Activated CD4-positive, alpha-beta T cell treated with anti-CD3 and anti-CD28 coated beads for 1 hour (primary cell): ENCODE measurements around the gene ENKD1.

Experiments used
- DNase-seq: peaks from one replicate; pipeline ENCODE4 v3.0.0-alpha.2; 2020

ENKD1 gene

DNA sequence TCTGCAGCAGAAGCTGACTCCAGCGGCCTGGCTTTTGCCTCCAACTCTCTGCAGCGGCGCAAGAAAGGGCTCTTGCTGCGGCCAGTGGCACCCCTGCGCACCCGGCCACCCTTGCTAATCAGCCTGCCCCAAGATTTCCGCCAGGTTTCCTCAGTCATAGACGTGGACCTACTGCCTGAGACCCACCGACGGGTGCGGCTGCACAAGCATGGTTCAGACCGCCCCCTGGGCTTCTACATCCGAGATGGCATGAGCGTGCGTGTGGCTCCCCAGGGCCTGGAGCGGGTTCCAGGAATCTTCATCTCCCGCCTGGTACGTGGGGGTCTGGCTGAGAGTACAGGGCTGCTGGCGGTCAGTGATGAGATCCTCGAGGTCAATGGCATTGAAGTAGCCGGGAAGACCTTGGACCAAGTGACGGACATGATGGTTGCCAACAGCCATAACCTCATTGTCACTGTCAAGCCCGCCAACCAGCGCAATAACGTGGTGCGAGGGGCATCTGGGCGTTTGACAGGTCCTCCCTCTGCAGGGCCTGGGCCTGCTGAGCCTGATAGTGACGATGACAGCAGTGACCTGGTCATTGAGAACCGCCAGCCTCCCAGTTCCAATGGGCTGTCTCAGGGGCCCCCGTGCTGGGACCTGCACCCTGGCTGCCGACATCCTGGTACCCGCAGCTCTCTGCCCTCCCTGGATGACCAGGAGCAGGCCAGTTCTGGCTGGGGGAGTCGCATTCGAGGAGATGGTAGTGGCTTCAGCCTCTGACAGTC, 4.5 kb downstream of the ENKD1 start:
- no peak for DNase-seq

DNA sequence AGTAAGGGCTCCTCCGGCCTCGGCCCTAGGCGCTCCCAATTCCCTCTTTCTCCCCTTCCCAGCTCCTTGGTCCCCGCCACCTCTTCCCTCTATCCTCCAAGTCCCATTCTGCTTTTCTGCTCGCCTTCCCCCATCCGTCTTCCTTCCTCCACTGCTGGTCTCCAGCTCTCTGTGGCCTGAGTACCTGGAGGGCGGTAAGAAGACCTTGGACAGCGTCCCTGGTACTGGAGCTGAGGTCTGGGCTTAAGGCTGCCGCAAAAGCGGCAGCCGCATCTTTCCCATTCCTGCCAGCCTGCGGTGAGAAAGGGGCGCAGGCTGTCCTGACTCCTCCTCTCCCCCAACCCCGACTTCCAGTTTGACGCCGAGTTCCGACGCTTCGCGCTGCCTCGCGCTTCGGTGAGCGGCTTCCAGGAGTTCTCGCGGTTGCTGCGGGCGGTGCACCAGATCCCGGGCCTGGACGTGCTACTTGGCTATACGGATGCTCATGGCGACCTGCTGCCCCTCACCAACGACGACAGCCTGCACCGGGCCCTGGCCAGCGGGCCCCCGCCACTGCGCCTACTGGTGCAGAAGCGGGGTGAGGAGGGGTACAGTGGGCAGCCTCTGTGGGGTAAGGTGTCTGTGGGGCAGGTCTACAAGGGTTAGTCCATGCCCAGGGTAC, 5.3 kb downstream of the ENKD1 start:
- no peak for DNase-seq

DNA sequence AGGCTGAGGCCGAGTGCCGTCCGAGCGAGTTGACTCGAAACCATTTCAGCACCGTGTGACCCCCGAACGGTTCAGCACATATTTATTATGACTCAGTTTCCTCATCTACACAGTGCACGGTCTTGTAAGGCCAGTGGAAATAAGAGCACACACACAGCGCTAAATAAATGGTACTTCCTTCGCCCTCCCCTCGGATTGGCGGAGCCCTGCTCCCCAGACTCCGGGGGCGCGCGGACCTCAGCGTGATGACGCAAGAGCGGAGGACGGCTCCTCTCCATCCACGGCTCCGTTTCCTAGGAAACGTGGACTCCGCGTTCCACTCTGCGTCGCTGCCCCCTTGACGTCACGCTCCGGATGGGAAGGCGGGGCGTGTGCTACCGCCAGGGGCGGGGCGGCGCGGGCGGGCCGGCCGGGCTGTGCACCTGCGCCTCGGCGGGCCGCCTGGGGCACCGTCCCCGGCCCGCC, 6.0 kb downstream of the ENKD1 start, which contains the start of gene PARD6A:
TSS of gene PARD6A (plus strand) at position 397 of the 465 bp plus-strand sequence. CDS start 79 bp downstream, outside the sequence.
- peak; percentile 90 for DNase-seq

DNA sequence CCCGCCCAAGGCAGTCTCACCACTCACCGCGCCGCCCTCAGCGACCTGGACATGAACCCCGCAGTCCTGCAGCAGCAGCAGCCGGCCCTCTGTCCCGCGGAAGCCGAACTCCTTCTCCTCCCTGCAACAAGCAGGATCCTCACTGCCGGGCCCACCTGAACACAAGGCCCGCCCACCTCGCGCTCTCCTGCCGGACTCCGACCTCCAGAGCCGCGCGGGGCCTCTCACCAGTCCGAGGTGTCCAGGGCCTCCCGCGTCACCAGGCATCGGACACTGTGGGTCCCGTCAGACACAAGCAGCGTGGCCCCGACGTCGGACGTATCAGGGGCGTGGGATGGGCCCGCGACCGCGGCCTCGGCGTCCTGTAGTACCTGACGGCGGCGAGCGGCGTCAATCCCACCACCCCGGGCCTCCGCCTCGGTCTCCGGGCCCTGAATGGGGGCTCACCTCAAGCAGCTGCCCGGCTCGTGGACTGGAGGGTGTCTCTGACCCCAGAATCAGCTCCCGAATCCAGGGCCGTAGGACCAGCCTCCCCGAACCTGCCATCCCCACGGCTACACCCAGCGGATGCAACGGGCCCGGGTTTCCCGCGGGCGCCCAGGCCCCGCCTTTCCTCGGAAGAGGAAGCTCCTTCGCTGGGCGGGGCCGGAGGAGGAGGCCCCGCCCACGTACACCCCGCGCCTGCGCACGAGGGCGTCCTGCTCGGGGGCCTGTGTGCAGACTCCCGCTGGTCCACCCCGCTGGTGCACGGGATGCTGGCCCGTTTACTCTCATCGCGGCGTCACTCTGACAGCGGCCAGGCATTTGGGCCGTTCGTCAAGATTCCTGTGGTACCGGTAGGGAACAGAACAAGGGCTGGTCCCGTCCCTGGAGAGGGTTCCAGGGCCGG, 6.6 kb downstream of the ENKD1 start, which contains the start of gene ACD:
TSS of gene ACD (minus strand) at position 586 of the 889 bp plus-strand sequence. CDS start at position 546, 40 bp downstream.
- DNase-seq: peak; percentile 87

DNA sequence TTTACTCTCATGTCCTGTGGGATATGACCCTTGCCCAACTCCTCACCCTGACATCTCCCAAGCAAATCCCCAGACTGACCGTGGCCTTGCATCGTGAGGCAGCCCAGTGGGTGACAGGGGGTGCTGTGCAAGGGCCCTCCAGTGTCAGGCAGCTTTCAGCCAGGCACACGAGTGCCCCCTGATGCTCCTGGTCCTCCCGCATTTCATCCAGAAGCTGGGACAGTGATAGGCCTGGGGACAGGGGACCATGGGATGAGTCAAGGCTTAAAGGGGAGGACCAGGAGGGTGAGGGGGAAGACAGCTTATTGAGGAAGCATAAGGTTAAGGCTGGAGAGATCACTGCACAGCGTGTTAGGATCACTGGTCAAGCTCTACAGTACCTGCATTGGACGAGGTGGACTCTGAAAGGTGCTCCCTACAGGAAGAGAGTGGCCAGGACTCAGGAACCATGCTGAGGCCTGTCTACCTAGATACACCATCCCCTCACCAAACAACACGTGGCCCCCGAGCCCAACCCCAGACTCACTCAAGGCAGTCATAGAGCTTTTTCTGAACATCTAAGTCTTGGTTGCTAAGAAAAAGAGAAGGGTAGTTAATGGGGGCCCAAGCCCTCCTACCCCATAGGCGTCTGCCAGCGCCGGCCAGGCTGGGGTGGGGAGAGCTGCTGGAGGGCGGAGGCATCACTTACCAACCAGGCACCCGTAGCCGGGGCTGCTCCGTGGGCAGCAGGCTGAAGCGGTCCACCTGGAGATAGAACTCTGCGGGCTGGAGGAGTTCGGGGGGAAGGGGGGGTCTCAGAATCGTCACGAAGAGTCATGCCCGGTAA, 7.5 kb downstream of the ENKD1 start:
- DNase-seq: no peak

DNA sequence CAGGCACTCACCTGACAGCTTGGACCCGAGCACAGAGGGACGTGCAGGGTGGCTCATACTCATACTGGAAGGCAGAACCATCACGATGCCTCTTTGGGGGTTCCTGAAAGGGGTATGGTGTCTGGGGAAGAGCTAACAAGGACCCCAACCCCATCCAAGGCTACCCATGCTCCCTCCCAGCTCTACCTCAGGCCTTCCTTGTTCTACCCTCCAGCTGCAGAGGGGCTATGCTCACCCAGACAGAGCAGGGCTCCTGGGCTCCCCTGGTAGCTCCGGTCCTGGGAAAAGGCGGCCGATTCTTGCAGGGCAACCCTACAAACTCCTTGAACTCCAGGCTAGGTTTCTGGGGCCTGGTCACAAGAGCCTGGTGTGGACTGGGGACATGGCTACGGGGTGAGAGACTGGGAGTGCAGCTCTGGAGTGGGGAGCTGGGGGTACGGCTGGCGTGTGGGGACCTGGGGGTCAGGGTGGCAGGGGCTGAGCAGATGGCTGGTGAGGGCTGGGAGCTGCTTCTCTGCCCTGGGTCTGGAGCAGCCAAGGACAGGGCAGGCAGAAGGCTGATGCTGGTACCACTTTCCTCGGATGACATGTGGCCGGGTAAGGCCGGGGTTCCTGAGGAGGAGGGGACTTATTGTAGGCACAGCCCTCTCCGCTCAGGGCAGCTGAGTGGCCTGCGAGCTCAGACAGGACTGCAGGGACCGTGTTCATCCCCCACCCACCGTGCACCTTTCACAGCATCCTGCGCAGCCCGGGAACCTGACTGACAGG, 8.6 kb downstream of the ENKD1 start:
- no peak for DNase-seq

DNA sequence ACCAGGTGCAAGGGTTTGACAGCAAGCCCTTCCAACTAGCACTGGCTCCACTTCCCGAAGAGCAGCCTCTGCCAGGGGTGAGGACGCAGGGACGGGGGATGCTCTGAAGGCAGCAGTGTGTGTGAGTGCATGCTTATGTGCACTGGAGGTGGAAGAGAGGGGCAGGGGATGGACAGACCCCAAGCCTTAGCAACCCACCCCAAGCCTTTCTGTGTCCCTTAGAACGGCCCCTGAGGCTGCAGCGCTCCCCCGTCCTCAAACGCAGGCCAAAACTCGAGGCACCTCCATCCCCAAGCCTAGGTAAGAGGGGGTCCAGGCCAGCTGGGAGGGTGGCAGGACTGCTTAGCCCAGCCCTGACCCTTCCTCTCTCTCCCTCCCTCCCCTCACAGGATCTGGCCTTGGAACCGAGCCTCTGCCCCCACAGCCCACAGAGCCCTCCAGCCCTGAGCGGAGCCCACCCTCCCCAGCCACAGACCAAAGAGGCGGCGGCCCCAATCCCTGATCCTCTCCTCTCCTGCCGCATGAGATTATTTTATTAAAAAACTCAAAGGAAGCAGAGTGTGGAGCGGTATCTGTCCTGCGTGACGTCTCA, 9.4 kb downstream of the ENKD1 start:
- DNase-seq: no peak

DNA sequence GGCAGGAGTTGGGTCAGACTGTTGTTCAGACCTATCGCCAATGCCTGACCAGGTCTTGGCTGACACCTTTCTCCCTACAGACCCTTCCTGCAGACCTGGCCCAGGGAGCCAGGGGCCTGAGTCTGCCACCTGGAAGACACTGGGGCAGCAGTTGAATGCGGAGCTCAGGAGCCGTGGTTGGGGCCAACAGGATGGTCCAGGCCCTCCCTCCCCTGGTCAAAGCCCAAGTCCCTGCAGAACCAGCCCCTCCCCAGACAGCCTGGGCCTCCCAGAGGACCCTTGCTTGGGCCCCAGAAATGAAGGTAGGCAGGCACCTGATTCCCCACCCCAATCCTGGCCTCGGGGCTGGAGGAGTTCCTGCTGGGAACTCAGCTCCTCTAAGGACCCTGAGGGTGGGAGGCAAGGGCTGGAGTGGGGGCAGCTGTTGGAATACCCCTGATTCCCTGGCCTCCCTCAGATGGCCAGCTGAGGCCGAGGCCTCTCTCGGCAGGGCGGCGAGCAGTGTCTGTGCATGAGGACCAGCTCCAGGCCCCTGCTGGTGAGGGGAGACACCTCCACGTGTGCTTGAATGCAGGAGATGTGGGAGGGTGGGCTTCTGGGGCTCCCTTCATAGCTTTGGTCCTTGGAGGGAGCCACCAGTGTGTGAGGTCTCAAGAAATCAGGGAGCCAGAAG, 10.1 kb downstream of the ENKD1 start:
- no peak for DNase-seq

DNA sequence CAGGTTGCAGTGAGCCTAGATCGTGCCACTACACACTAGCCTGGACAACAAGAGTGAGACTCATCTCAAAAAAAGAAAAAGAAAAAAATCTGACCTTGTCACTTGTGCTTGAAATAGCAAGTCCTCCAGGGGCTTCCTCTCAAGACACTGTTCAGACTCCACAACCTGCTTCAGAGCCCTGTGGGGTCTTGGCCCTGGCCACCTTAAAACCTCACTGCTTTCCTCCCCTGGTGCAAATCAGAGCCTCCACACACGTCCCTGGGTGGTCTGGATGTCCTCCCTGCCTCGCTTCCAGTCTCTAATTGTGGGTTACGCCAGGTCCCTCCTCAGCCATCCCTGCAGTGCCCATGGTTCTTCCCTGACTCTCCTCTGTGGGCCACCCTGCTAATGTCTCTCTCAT, 11.2 kb downstream of the ENKD1 start:
- DNase-seq: no peak

DNA sequence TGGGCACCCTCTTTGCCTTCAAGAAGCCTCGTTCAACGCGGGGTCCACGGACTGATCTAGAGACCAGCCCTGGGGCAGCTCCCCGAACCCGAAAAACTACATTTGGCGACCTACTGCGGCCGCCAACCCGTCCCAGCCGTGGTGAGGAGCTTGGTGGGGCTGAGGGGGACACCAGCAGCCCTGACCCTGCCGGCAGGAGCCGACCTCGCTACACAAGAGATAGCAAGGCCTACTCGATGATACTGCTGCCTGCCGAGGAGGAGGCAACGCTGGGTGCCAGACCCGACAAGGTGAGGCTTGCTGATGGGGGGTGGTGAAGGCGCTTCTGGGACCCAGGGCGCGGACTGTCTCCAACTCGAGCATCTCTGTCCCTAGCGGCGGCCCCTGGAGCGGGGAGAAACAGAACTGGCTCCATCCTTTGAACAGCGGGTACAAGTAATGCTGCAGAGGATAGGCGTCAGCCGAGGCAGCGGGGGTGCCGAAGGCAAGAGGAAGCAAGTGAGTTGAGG, 12.1 kb downstream of the ENKD1 start:
- no peak for DNase-seq

DNA sequence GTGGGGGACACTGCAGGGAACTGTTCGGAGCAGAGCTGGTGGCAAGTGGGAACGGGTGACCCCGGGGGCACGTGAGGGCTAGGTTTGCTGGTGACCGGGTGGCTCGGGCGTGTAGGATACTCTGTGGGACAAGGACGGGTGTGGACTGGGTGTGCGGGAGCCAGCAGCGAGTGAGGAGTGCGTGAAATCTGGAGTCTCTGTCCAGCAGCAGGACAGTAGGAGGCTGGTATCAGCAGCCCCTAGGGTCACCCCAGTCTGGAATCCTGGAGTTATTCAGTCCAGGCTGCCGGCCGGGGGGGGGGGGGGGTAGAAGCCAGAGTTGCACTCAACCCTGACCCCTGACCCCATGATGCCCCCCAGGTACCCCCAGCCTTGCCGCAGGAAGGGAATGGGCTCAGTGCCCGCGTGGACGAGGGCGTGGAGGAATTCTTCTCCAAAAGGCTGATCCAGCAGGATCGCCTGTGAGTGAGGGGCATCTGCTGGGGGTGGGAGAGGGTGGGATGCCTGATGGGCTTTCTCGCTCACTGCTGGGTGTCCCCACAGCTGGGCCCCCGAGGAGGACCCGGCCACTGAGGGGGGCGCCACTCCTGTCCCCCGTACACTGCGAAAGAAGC, 12.7 kb downstream of the ENKD1 start:
- DNase-seq: no peak

DNA sequence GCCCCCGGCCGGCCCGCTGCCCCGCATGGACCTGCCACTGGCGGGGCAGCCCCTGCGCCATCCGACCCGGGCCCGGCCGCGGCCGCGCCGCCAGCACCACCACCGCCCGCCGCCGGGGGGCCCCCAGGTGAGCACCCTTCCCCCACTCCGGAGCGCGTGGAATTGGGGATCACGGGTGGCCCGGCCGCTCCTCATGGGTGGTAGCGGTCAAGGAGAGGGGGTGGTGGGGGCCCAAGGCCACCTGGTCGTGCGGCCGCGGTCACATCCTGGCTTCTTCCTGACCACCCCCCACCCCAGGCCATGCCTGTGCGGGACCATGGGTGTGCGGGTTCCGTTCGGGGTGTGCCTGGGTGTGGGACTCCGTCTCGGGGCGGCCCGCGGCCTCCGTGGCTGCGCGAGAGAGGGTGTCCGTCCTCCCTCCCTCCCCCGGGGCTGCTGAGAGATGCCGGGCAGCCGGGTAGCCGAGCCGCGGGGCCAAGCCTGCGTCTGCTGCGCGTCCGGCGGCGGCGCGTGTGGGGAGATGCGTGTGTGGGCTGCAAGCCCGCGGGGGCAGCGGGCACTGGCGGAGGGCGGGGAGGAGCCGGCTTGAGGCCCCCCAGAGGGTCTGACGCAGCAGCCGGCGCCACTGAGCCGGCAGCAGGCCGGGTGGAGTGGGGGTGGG, 13.3 kb downstream of the ENKD1 start:
- DNase-seq: no peak

DNA sequence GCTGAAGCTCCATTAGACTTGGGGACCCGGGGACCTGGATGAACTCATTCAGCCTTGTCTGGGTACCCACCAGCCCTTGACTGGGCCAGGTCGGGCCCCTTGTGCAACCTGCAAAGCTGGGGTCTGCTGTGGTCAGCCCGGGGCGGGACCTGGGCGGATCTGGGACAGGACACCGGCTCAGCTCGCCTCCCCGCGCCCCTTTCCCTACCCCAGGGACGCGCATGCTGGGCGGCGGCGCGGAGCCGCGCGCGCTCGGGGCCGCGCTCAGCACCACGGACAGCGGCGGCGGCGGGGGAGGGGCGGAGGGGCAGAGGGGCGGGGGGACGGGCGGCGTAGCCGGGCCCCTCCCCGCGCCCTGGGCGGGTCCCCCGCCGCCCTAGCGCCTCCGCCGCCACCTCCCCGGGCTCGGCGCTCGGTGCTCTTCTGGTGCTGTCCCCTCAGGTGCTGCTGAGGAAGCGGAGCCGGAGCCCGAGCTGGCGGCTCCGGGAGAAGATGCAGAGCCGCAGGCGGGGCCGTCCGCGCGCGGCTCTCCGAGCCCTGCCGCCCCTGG, 13.9 kb downstream of the ENKD1 start:
- DNase-seq: no peak

DNA sequence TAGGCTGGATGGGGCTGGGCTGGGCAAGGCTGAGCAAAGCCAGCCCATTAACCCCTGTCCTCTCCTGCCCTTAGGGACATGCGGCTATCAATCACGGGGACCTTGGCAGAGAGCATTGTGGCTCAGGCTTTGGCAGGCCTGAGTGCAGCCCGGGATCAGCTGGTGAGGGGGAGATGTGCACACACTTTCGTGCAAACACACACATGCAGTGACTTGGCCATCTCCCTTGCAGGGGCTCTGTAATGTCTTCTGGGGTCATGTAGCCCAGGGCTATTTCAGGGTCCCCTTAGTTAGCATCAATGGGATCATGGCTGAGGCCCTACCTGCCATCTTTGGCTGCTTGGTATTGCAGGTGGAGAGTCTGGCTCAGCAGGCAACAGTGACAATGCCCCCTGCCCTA, 14.7 kb downstream of the ENKD1 start:
- DNase-seq: no peak

DNA sequence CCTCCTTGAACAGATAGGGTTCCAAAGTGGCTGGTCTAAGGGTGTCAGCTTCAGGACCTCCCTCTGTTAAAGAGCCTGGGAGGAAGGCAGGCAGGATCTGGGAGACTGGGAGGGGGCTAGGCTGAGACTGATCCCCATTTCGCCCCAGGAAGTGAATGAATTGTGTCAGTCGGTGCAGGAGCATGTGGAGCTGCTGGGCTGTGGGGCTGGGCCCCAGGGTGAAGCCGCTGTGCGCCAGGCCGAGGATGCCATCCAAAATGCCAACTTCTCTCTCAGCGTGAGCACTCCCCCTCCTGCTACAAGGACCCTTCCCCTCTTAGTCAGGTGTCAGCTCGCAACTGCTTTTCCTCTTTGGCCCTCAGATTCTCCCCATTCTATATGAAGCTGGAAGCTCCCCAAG, 15.5 kb downstream of the ENKD1 start:
- no peak for DNase-seq

DNA sequence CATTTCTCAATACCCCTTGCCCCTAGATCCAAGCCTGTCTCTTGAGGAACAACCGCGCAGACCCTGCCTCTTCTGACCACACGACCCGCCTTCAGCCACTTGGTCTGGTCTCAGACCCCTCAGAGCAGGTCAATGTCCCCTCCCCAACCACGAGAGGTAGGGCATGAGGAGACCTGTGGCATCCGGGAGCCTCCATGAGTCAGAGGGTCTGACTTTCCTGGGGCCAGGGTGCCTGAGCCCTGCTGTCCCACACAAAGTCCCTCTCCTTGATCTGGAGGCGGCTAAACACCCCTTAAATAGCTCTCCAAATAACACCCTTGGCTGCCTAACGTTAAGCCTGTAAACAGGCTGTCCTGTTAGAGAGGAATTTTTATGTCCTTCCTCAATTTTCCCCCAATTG, 16.5 kb downstream of the ENKD1 start:
- no peak for DNase-seq

DNA sequence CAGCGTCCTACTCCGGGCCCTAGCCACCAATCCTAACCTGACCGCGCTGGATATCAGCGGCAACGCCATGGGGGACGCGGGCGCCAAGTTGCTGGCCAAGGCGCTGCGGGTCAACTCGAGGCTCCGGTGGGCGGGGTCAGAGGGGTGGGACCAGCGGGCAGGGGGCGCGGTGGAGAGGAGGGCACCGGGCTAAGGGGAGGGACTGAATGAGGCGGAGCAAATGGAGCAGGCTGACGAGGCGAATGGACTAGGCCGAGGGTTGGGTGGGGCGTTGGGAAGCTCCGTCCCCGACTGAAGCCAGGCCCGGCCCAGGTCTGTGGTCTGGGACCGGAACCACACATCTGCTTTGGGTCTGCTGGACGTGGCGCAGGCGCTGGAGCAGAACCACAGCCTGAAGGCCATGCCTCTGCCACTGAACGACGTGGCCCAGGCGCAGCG, 17.0 kb downstream of the ENKD1 start:
- DNase-seq: no peak

DNA sequence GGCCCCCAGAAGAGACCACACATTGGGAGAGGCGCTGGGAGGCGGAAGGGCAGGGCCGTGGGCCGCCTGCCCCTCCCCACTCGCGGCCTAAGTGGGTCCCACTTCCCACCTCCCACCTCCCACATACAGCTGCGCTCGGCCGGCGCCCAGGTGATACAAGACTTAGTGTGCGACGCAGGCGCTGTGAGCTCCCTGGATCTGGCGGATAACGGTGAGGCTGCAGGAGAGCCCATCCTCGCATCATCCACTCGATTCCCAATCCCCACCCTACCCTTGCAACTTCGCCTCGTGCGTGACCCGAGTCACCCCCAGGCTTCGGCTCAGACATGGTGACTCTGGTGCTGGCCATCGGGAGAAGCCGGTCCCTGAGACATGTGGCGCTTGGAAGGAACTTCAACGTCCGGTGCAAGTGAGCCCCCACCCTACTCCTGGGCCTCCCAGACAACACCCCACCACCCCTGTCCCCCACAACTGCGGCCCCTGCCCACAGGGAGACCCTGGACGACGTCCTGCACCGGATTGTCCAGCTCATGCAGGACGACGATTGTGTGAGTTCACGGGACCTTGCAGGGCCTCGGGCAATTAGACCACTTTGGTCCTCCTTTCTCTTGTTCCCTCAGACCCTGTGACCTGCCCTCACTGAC, 17.7 kb downstream of the ENKD1 start:
- no peak for DNase-seq
